ENCODE measurements around the gene CTDSP2.

- TF ChIP-seq FOXA1 (IDR thresholded peaks at IDR 0.05): no peak
- no peak for TF ChIP-seq HDGF (IDR thresholded peaks at IDR 0.05; ENCODE audit: borderline replicate concordance)
- no peak for TF ChIP-seq FOXM1 (IDR thresholded peaks at IDR 0.05; ENCODE audit: borderline replicate concordance)
- no peak for TF ChIP-seq SP1 (IDR thresholded peaks at IDR 0.05)
- TF ChIP-seq TARDBP (IDR thresholded peaks at IDR 0.05): no peak
- no peak for TF ChIP-seq ELF4 (IDR thresholded peaks at IDR 0.05)
- no peak for TF ChIP-seq SUZ12 (IDR thresholded peaks at IDR 0.05)
- no peak for TF ChIP-seq BHLHE40 (IDR thresholded peaks at IDR 0.05; ENCODE audit: borderline replicate concordance)
- TF ChIP-seq PKNOX1 (IDR thresholded peaks at IDR 0.05): no peak
- no peak for TF ChIP-seq FOXK2 (IDR thresholded peaks at IDR 0.05)
- TF ChIP-seq ZNF384 (IDR thresholded peaks at IDR 0.05): no peak
These were observed 49.0 kb upstream of the CTDSP2 start for GRCh38 chr12:57895389-57896114.
